OCI-LY1 (cell line): ENCODE results near the gene TTC24.

Source experiments
- H2AFZ ChIP-seq: fragments of 200-600 bp; sonication (generic), shearing (Covaris generic); 2 replicates; pipeline ENCODE4 v1.6.0; 2014; ENCODE audit warnings: antibody characterized with exemption, mild to moderate bottlenecking, low read length
- H3F3A ChIP-seq: fragments of 200-600 bp; sonication (generic), shearing (Covaris generic); 2 replicates; pipeline ENCODE4 v1.6.0; 2014; ENCODE audit warnings: mild to moderate bottlenecking, antibody characterized with exemption, low read length, moderate library complexity; ENCODE audit not compliant: insufficient read depth
- H3K27ac ChIP-seq: fragments of 200-600 bp; sonication (generic); 2 replicates; pipeline ENCODE4 v1.5.1; 2014; ENCODE audit warnings: low read length, mixed run types, mild to moderate bottlenecking, low read depth; ENCODE audit not compliant: poor library complexity, severe bottlenecking
- H3K27me3 ChIP-seq: fragments of 200-600 bp; sonication (generic); 2 replicates; pipeline ENCODE4 v1.6.0; 2014; ENCODE audit warnings: antibody characterized with exemption, mild to moderate bottlenecking, low read length, moderate library complexity; ENCODE audit not compliant: insufficient read depth
- H3K36me3 ChIP-seq: fragments of 200-600 bp; sonication (generic); 2 replicates; pipeline ENCODE4 v1.6.1; 2014; ENCODE audit warnings: mild to moderate bottlenecking, antibody characterized with exemption, low read length, moderate library complexity, mixed read lengths; ENCODE audit not compliant: insufficient read depth
- H3K4me1 ChIP-seq: fragments of 200-600 bp; sonication (generic); 2 replicates; pipeline ENCODE4 v1.5.1; 2014; ENCODE audit warnings: mild to moderate bottlenecking, low read length, moderate library complexity; ENCODE audit not compliant: insufficient read depth, severe bottlenecking
- H3K4me2 ChIP-seq: fragments of 200-600 bp; sonication (generic), shearing (Covaris generic); 2 replicates; pipeline ENCODE4 v1.6.1; 2014; ENCODE audit warnings: low read length
- H3K4me3 ChIP-seq: fragments of 200-600 bp; sonication (generic); 2 replicates; pipeline ENCODE4 v1.5.1; 2014; ENCODE audit warnings: low read length, low read depth, mild to moderate bottlenecking, mixed read lengths; ENCODE audit not compliant: poor library complexity, severe bottlenecking
- H3K79me2 ChIP-seq: fragments of 200-600 bp; shearing (Covaris generic); 2 replicates; pipeline ENCODE4 v1.6.1; 2016; ENCODE audit warnings: mixed run types, low read length, mixed read lengths; ENCODE audit not compliant: insufficient read depth
- H3K9ac ChIP-seq: fragments of 200-600 bp; sonication (generic), shearing (Covaris generic); 2 replicates; pipeline ENCODE4 v1.6.1; 2014; ENCODE audit warnings: mild to moderate bottlenecking, low read length, mixed read lengths
- H3K9me2 ChIP-seq: fragments of 200-600 bp; sonication (generic), shearing (Covaris generic); 2 replicates; pipeline ENCODE4 v1.6.1; 2014; ENCODE audit warnings: low read depth, mild to moderate bottlenecking, low read length, mixed read lengths
- H3K9me3 ChIP-seq: fragments of 200-600 bp; shearing (Covaris generic); 2 replicates; pipeline ENCODE4 v1.6.1; 2014; ENCODE audit warnings: low read length, mixed read lengths
- H4K20me1 ChIP-seq: fragments of 200-600 bp; sonication (generic), shearing (Covaris generic); 2 replicates; pipeline ENCODE4 v1.6.0; 2016; ENCODE audit warnings: mild to moderate bottlenecking, low read length; ENCODE audit not compliant: insufficient read depth
- CTCF ChIP-seq: fragments of 200-600 bp; sonication (generic), shearing (Covaris generic); IDR thresholded peaks from 2 replicates; pipeline ENCODE4 v1.5.1; 2017; ENCODE audit warnings: mild to moderate bottlenecking, antibody characterized with exemption, low read length, moderate library complexity, mixed read lengths
- EZH2 ChIP-seq: fragments of 200-600 bp; sonication (generic), shearing (Covaris generic); IDR thresholded peaks from 2 replicates; pipeline ENCODE4 v1.8.0; 2017; ENCODE audit warnings: borderline replicate concordance, mixed run types, mild to moderate bottlenecking, antibody characterized with exemption, low read length, moderate library complexity, mixed read lengths

The TTC24 gene

GRCh38 chr1:156632355-156632754, 52.8 kb downstream of the TTC24 start:
- Histone ChIP-seq H3K27ac (no peak overlapping the region), H3K4me1 (no peaks in the 10 kb centered on the region), H3K9me3 (no peaks in the 10 kb centered on the region), H2AFZ (no peak overlapping the region), H3K9me2 (no peaks in the 10 kb centered on the region), H3F3A (no peaks in the 10 kb centered on the region), H3K36me3 (no peaks in the 10 kb centered on the region), H3K27me3 (0 out of 2 replicates have a peak, but pooled peaks cover 5% of the 10 kb centered on the region), H3K79me2 (no peaks in the 10 kb centered on the region), H3K4me3 (no peak overlapping the region), H3K4me2 (no peak overlapping the region), H4K20me1 (no peaks in the 10 kb centered on the region), H3K9ac (no peak overlapping the region)
- no peak for TF ChIP-seq EZH2
- TF ChIP-seq CTCF, result no peak
